ENCODE data around the gene ACYP2.
"Not testable (repeated sequence)": the region's sequence is repeated elsewhere in the genome, so short reads cannot be mapped to it uniquely, and the experiment has no call there.

ACYP2 gene

GRCh38 chr2:54284826-54285225 lies 169.4 kb downstream of the ACYP2 start:
- no peak overlapping the region for H3K27ac ChIP-seq
- TF ChIP-seq CTCF (conservative IDR thresholded peaks at IDR 0.05), result no peak

- no peak for TF ChIP-seq CTCF (conservative IDR thresholded peaks at IDR 0.05)
- no peak overlapping the region for H3K27ac ChIP-seq
These were observed 170.0 kb downstream of the ACYP2 start for GRCh38 chr2:54285451-54285850.

- H3K27ac ChIP-seq, result no peak overlapping the region; the same call in 1 of the 2 replicates
- TF ChIP-seq CTCF (conservative IDR thresholded peaks at IDR 0.05), result no peak
These were observed 172.1 kb downstream of the ACYP2 start for GRCh38 chr2:54287532-54287931.

DNA sequence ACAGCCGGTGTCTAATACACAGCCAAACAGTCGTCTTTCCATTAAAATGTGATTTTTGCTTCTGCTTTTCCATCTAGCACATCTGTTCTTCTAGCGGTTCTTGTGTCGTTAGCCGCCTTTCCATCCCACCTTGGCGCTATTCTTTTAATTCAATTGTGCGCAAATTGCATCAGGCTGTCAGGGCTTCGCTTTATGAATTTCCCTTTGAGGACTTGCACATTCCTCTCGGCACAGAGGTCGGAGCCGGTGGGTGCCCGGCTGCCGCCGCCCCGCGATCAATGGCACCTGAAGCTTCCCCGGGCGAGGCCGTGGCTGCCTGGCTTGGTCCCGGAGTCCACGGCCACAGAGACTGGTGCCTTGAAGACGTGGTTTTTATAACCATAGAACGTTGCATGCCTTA lies 174.5 kb downstream of the ACYP2 start:
- no peak for TF ChIP-seq CTCF (conservative IDR thresholded peaks at IDR 0.05)
- H3K27ac ChIP-seq, result no peak overlapping the region

DNA sequence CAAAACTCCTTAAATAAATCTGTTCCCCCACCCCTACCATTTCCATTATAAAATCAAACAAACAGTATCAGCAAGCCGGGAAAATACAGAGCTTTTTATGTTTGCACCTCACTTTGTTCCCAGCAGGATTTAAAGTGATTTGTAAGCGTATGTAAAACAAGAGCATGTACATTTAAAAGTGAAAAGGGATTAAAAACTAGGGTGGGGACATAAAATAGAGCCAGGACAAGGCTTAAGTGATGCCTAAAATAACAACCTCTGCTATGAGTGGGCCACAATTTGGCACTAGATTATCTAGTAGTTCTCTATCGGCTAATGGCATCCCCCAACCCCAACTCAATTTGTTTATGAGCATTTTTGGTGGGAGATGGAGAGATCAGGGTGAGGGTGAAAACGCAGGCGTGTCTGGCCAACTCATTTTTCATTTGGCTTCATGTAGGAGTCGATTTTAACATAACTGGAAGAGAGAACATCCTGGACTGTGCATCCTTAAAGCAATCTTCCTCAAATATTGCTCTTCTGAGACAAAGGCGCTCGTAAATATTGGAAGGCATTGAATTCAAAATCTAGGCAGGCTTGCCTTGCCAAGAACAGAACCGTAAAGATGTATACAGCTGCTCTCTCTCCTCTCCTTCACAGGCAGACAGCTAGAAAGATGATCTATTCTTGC lies 175.1 kb downstream of the ACYP2 start:
- H3K27ac ChIP-seq, result no peak overlapping the region
- no peak for TF ChIP-seq CTCF (conservative IDR thresholded peaks at IDR 0.05)

DNA sequence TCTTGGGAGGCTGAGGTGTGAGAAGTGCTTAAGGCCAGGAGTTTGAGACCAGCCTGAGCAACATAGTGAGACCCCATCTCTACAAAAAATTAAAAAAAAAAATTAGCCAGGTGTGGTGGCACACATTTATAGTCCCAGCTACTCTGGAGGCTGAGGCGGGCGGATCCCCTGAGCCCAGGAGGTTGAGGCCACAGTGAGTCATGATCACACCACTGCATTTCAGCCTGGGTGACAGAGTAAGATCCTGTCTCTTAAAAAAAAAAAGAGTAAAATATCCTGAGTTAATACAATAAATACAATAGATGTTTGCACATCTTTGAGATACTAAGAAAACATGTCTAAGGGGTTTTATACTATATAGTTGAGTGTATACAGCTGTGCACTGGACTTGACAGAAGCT lies 179.2 kb downstream of the ACYP2 start:
- H3K27ac ChIP-seq, result not testable (repeated sequence)

DNA sequence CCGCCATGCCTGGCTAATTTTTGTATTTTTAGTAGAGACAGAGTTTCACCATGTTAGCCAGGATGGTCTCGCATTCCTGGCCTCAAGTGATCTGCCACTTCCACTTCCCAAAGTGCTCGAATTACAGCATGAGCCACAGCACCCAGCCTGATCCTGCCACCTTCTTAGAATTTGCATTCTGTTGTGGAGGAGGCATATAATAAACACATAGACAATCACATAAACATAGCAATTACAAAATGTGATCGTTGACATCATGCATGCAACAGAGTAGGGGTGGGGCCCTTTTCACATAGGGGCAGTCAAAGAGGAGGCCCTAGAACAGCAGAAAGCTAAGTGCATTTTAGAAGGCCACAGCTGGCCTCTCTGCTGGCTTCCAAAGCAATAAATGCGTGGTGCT lies 180.5 kb downstream of the ACYP2 start:
- H3K27ac ChIP-seq, result no peak overlapping the region
- no peak for TF ChIP-seq CTCF (conservative IDR thresholded peaks at IDR 0.05)

DNA sequence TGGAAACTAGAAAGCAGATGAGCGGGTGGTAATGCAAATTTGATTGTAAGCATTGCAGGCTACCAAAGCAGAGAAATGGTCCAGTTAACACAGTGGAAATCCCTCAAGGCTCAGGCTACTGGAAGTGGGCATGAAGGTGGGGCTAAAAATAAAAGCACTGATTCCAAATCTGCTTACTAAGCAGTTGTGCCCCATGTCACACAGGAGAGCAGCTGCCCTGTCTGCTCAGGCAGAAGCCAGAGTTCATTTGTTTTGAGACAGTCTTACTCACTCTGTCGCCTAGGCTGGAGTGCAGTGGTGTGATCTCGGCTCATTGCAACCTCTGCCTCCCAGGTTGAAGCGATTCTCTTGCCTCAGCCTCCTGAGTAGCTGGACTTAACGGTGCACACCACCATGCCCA lies 183.1 kb downstream of the ACYP2 start:
- H3K27ac ChIP-seq, result no peak overlapping the region
- TF ChIP-seq CTCF (conservative IDR thresholded peaks at IDR 0.05), result no peak

Measured in VCaP (cell line).